Activated CD8-positive, alpha-beta memory T cell treated with anti-CD3 and anti-CD28 coated beads for 1 hour (primary cell): ENCODE measurements around the gene TPCN2.
"Not testable (repeated sequence)": the region's sequence is repeated elsewhere in the genome, so short reads cannot be mapped to it uniquely, and the experiment has no call there.

Source experiments
- DNase-seq, 2 donors: peaks; one replicate each; pipeline ENCODE4 v3.0.0-alpha.2; 2020; ENCODE audit warnings: low read depth in 1 of 2; ENCODE audit errors: extremely low read depth in 1 of 2

The TPCN2 gene

GRCh38 chr11:69048694-69049489 is at the start of gene TPCN2:
Gene TPCN2 (plus strand): TSS chr11:69048932. CDS start chr11:69048998, 66 bp downstream.
- DNase-seq: peak; percentile 76 to 86

- DNase-seq: no peak
Measured at GRCh38 chr11:68999093-68999747, 49.5 kb upstream of the TPCN2 start.

- not testable (repeated sequence) for DNase-seq
Measured at GRCh38 chr11:68999748-69000355, 48.9 kb upstream of the TPCN2 start.

- no peak for DNase-seq
Measured at GRCh38 chr11:69000391-69000790, 48.3 kb upstream of the TPCN2 start.

GRCh38 chr11:69000831-69001242 is 47.9 kb upstream of the TPCN2 start:
- DNase-seq: no peak

- DNase-seq: no peak
Measured at GRCh38 chr11:69001243-69002081, 47.3 kb upstream of the TPCN2 start.

- no peak for DNase-seq
Measured at GRCh38 chr11:69002110-69002569, 46.6 kb upstream of the TPCN2 start.

GRCh38 chr11:69002570-69003231 is 46.0 kb upstream of the TPCN2 start:
- no peak for DNase-seq

GRCh38 chr11:69003301-69003865 is 45.3 kb upstream of the TPCN2 start:
- no peak for DNase-seq

- DNase-seq: no peak
Measured at GRCh38 chr11:69003866-69004367, 44.8 kb upstream of the TPCN2 start.

- no peak for DNase-seq
Measured at GRCh38 chr11:69004411-69005182, 44.1 kb upstream of the TPCN2 start.

GRCh38 chr11:69005183-69005630 is 43.5 kb upstream of the TPCN2 start:
- DNase-seq: no peak

- no peak for DNase-seq
Measured at GRCh38 chr11:69005631-69006368, 42.9 kb upstream of the TPCN2 start.

GRCh38 chr11:69006816-69007215 is 41.9 kb upstream of the TPCN2 start:
- no peak for DNase-seq

- no peak for DNase-seq
Measured at GRCh38 chr11:69007975-69008381, 40.8 kb upstream of the TPCN2 start.

GRCh38 chr11:69008737-69009440 is 39.8 kb upstream of the TPCN2 start:
- DNase-seq: no peak

GRCh38 chr11:69009441-69010211 is 39.1 kb upstream of the TPCN2 start:
- DNase-seq: no peak
